Measurements from ENCODE around the gene SLC35E1. TPM values are rescaled to one million over a fixed set of nuclear protein-coding genes. Genes with fewer than 3 reads are reported as not detected.
A peak's percentile ranks its signal among the peaks of the same experiment; 100 is the strongest.
"Not testable (repeated sequence)": the region's sequence is repeated elsewhere in the genome, so short reads cannot be mapped to it uniquely, and the experiment has no call there.

The SLC35E1 gene
- total RNA-seq, 1 donor from 2014 or later = 20.8 TPM

DNA sequence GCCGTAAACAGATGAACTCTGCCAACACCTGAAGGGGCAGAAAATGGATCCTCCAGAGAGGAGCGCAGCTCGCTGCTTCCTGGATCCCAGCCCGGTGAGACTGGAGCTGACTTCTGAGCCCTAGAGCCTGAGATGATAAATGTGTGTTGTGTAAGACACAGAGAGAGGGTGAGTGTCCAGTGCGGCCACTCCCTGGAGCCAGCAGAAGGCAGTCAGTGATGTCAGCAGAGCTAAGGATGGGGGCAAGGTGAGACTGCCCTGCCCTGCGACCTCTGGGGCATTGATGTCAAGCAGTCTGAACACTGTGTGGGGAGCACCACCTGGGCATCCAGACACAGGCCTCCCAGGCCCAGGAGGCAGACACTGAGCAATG, 9.7 kb upstream of the SLC35E1 start:
- no peak for DNase-seq (ENCODE audit: low read depth, low spot score)

DNA sequence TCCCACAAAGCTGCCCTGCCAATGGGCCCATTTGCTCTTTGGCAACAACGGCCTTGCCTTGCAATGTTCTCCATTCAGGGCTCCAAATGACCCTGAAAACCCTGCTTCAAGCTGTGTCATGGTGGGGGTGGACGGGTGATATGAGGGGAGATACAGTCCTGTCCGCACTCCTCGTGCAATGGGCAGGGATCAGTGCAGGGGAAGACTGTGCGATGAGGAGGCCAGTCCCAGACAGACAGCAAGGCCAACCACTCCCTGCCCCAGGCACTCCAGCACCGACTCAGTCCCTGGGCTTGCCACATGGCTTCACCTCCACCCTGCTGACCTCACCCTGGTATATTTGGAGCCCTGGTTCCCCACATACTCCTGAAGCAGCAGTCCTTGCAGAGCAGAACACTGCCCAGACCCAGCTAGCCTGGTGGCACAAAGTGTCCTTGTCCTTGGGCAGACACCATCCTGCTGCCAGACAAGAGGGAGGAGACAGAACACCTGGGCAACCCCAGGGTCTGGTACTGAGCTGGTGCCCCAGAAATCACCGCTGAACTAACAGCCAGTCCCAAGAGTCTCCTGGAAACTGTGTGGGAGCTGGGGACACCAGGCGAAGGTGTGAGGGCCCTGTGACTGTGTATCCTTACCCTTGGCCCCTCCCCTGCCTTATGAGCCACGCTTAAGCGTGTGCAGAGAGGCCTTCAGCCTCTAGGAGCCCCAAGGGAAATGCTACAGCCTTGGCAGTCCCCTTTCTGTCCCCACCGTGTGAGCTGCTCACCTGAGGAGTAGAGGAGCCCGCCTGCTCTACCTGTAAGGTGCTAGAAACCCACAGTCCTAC, 9.1 kb upstream of the SLC35E1 start:
- no peak for DNase-seq (ENCODE audit: low read depth, low spot score)

DNA sequence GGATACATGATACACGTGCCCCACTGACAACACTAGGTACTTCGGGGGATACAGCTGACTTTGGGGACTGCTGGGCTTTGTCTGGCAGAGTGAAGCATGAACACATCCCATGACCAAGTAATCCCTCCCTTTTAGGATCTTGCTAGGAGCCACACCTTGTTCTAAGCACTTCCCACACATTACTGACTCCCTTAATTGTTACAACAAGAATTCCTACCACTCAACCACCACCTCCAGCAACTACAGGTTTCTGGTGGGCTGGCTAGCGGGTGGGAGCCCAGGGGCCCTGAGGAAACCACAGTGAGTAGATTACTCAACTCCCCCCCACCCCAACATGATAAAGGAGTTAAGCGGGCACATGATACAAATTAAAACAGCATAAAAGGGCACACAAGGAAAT, 7.2 kb upstream of the SLC35E1 start:
- no peak for DNase-seq (ENCODE audit: low read depth, low spot score)

DNA sequence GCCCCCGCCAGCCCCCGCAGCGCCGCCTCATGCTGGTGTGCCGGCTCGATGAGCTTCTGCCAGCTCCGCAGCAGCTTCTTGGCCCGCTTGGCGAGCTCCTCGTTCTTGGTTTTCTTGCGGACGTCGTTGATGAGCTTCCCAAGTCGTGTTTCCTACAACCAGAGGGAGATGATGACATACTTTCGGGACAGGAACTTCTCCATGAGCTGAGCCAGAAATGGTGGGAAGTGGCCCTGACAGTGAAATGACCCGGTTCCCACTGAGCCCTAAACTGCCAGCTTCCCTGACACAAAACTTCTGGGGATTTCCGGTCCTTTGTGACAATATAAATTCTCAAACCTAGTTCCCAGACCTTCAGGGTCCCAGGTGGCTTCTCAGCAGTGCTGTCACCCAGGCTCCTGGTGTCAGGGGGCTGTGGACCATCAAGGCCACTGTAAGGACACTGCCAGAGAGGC, 5.3 kb upstream of the SLC35E1 start:
- DNase-seq (ENCODE audit: low read depth, low spot score) = no peak

DNA sequence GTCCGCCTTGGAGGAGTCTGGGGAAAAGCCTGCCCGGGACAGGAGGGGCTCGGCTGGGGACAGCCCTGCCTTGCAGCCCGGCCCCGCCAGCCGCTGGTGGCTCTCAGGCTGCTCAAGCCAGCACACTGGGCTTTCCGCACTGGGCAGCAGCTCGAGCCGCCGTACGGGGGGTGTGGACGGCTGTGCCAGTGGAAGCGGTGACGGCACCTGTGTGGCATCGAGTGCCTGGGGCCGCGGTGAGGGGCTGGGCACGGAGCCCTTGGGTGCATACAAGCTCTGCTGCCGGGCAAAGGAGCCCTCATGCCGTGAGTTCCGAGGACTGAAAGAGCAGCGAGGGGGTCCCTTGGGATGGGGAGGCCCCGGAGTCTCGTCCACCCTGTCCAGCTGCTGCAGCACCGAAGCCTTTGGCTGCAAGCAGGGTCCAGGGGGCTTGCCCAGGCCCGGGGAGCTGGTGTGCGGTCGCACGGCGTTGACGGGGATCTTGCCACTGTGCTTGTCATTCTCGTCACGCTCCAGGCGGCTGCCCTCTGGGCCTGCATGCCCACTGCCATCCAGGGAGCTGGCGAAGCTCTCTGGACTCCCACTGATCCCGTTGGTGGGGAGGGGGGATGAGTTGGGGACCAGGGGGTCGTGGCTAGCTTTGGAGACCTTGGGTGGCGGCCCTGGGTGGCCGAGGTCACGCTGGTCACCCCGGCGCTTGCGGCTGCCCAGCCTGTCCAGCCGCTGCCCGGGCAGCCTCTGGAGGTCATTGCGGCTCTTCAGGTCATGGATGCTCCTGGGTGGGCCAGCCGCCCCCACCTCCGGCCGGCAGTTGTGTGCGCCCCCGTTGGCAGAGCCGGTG, 4.7 kb upstream of the SLC35E1 start:
- no peak for DNase-seq (ENCODE audit: low read depth, low spot score)

DNA sequence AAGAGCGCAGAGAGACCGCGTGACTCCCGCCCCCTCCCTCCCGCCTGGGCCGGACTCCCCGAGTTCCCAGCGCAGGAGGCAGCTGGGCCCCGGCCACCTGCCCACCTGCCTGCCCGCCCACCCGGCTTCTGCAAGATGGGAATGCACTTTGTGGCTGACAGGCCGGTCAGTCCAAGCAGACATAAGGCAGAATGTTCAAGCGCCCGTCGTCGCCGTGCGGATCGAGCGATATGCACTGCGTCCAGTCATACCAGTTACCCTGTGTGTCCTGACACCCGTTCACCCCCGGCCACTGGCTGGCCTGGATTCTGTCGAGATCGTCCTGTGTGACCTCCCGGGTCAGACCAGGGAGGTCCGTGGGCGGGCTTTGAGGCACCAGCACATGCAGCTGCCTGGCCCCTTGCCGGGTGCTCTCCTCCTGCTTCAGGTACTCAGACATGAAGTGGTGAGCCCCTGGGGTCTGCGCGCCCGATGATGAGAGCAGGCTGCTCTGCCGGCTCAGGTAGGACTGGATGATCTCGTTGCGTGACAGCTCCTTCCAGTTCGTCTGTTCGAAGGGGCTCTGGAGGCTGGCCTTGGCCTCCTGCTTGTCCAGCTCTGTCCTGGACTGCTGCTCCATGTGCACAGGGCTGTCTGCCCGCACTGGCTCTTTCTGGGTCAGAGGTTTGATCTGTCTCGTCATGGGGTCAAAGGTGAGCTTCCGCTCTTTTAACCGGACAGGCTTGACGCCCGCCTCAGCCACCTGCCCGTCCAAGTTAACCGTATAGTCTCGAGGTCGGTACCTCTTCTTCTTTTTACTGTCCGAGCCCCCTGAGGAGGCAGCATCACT, 3.9 kb upstream of the SLC35E1 start:
- no peak for DNase-seq (ENCODE audit: low read depth, low spot score)

DNA sequence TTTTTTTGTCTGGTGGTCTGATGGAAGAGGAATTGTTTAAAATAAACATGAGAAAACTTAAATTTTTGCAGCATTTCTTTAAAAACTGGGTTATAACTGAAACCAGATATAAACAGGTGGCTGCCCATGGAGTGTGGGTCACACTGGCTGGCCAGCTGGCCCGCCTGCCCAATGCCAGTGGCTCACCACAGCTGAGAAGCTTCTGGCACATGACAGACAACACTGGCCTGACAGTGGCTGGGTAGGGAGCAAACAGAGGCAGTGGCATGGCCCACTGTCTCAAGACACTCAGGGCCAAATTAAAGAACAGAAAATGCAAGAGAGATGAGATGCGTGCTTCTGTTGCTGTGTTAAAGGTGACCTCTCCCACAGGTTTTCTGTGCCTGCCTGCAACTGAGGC, 3.1 kb upstream of the SLC35E1 start:
- no peak for DNase-seq (ENCODE audit: low read depth, low spot score)

DNA sequence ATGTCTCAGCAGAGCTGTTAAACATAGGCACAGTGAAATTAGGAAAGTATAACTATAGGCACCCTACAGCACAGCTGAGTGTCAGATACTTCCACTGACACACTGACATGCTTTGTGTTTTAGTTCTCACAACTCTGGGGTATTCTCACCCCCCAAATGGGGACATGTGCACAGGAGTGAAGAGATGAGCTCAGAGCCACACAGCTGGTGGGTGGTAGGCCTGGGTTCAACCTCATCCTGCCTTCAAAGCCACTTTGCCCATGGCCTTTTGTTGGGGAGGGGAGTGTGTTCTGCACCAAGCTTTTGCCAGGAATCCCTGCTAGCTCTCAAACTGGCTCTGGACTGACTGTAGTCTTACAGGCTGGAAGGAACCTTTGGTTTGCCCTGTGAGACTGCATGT, 1.7 kb upstream of the SLC35E1 start:
- no peak for DNase-seq (ENCODE audit: low read depth, low spot score)

DNA sequence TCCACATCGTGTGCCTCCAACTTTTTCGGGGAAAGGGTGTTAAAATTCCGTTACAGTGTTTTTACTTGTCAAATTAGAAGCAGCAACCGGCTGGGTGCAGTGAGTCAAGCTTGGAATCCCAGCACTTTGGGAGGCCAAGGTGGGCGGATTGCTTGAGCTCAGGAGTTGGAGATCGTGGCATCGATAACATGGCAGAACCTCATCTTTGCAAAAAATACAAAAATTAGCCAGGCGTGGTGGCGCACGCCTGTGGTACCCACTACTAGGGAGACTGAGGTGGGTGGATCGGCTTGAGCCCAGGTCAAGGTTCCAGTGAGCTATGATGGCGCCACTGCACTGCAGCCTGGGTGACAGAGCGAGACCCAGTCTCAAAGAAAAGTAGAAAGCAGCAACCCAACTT, 1.1 kb upstream of the SLC35E1 start:
- DNase-seq (ENCODE audit: low read depth, low spot score) = no peak

DNA sequence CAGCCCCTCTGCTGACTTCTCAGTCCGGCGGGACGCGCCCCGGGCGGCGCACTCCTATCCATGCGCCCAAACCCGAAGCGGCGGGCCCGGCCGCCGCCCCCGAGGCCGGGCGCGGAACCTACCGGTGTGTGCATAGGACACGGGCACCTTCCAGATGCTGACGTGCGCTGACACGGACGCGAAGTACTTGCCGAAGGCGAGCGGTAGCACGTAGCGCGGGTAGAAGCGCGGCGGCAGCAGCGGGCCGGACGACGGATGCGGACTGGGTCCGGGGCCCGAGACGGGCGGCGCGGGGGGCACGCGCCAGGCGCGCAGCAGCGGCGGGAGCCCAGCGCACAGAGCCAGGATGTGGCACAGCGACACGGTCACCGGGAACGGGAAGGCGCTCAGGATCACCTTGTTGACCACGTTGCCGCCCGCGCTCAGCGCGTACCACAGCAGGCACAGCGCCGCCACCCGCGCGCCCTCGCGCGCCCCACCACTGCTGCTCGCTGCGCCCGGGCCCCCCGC, 338 bp downstream of the SLC35E1 start:
- no peak for DNase-seq (ENCODE audit: low read depth, low spot score)

DNA sequence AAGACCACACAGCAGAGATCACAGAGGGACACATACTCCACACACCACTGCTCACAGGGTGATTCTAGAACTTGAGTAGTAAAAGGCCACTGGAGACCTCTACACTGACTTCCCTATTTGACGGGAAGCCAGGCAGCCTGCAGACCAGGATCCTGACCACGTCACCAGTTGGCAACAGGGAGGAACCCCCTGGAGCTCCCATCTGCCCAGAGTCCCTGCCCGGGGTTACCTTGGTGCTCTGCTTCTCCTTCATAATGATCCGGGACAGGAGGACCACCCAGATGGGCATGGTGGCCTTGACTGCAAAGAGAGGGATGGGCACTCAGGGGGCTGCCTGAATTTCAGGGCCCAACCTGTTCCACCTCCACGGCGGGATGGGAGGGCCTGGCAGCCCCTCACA, 932 bp downstream of the SLC35E1 start:
- DNase-seq (ENCODE audit: low read depth, low spot score) = no peak

DNA sequence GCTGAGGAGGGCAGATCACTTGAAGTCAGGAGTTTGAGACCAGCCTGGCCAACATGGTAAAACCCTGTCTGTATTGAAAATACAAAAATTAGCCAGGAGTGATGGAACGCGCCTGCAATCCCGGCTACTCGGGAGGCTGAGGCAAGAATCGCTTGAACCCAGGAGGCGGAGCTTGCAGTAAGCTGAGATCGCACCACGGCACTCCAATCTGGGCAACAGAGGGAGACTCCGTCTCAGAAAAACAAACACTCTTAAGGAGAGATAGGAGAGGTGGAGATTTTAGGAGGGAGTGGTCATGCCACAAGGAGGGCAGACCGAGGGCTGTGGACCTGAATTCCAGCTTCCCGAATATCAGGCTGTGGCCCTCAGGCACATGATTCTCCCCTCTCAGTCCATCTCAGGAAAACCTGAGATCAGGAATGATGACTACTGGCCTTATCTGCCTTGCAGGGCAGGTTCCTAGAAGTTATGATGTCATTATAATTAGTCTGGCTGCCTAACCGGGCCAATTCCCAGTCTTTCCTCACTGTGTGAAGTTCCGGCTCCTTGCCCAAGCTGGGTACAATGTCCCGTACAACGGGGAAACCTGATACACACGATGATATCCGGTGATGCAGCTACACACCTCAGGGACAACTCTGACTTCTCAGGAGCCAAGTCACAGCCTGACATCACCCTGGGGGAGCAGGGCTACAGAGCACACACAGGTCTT, 2.5 kb downstream of the SLC35E1 start:
- DNase-seq (ENCODE audit: low read depth, low spot score) = no peak

DNA sequence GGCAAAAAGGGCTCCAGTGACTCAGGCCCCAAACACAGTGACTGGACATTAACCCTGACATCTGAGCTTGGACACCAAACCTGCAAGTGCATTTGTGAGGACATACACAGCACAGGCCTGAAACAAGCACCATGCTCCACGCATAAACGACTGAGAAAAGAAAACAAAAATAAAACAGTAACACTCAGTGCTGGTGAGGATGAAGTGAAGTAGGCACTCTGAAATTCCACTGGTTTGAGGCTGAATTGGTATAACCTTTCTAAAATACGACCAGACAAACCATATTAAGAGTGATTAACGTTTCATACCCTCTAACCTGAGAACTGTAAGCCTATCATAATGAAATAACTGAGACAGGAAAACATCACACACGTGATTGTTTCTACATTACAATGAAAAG, 5.5 kb downstream of the SLC35E1 start:
- no peak for DNase-seq (ENCODE audit: low read depth, low spot score)

DNA sequence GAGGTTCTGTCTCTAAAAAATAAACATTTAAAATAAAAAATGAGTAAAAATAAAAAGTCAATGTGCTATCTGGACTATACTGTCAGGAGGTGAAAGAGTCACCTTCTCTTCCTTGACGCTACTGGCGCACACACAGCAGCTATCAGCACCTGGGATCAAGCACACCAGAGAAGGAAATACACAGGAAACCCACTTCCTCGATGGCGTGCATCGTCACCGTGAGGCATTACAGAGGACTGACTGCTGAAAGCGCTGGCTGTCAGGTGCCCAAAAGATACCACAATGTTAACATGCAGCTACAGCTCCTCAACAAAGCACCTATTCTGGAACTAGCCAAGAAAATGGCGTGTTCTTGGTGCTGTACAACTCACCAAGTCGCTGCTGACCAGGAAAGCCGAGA, 6.1 kb downstream of the SLC35E1 start:
- peak; percentile 57 for DNase-seq (ENCODE audit: low read depth, low spot score)

DNA sequence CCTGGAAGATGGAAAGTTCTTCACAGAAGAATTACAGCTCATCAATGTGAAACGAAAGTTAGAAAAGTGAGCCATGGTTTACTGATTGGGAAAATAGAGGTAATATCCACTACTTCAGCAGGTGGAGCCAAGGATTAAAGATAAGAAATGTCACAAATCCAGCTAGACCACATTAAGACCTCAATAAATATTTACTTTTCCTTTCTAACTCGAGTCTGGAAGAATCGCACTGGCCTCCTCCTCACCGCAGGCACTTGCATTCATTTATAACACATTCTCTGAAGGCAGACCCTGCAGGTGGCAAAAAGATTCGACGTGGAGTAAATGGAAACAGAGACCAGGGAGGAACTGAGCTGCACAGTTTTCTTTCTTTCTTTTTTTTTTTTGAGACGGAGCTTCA, 7.4 kb downstream of the SLC35E1 start:
- no peak for DNase-seq (ENCODE audit: low read depth, low spot score)

DNA sequence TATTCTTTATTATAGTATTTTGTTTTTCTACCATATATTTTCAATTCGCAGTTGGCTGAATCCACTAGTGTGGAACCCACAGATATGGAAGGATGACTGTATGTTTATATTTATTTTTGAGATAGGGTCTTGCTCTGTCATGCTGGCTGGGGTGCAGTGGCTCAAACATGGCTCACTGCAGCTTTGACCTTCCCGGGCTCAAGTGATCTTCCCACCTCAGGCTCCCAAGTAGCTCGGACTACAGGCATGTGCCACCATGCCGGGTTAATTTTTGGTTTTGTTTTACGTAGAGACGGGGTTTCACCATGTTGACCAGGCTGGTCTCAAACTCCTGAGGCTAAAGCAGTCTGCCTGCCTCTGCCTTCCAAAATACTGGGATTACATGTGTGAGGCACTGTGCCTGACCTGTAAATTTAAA, 9.6 kb downstream of the SLC35E1 start:
- DNase-seq (ENCODE audit: low read depth, low spot score) = no peak

DNA sequence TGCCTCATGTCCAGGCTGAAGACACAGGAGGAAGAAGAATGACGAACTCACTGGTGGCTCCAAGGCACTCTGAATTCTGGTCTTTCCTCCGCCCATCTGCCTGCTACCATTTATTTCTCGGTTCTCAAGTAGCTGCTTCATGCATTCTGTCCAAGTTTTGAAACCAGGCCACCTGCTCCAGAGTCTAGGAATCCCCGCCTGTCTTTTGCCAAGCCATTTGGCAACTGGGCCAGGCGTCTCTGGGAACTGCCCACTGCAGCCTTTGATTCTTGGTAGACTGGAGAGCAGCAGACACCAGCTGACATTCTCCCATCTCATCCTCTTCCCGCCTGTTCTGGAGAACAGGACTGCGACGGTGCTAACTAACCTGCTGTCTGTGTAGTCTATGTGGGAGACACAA, 10.8 kb downstream of the SLC35E1 start:
- DNase-seq (ENCODE audit: low read depth, low spot score) = no peak

DNA sequence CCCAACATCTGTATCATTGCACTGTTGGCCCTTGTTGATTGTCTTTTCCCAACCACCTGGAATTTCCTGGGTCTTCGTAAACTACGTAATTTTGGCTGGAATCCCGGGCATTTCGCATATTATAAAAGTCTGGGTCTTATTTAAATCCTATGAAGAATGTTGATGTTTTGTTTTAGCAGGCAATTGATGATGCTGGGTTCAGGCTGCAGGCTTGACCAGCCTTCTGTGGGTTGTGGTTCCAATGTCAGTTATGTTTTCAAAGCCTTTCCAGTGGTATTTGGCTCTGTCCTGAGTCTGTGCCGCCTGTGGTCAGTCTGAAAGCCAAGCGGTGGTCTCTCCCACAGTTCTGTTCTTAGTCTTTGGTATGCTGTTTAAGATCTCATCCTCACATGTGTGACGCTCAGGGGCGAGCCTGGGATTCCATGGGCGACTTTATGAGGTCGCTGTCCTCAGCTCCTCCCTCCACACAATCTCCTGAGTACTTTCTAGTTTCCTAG, 12.4 kb downstream of the SLC35E1 start:
- no peak for DNase-seq (ENCODE audit: low read depth, low spot score)

DNA sequence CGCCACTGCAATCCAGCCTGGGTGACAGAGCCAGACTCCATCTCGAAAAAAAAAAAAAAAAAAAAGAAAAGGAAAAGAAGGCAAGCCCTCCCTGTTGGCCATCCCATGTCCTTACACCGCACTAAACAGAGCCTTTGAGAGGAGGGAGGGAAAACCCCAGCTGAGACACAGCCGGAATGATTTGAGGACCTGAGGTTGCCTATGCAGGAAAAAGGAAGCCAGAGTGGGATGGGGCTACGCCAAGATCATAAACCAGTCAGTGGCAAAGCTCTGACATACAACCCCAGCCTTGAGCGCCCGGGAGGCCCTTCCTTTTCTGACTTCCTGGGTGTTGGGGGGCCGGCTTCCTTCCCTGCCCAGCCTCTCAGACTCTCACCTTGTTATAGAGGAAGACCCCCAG, 17.4 kb downstream of the SLC35E1 start:
- no peak for DNase-seq (ENCODE audit: low read depth, low spot score)

DNA sequence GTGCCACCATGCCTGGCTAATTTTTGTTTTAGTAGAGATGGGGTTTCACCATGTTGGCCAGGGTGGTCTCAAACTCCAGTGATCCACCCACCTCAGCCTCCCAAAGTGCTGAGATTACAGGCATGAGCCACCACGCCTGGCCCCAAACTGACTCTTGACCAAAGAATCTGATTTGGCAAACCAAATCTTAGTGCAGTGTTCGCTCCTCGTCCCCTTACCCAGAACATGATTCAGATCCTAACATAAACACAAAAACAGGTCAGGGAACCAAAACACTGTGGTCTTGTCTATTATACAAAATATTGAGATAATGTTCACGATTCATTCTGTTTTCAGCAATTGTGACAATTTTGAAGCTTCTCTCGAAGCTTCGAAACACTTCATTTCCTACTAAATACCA, 20.3 kb downstream of the SLC35E1 start:
- DNase-seq (ENCODE audit: low read depth, low spot score) = not testable (repeated sequence)

DNA sequence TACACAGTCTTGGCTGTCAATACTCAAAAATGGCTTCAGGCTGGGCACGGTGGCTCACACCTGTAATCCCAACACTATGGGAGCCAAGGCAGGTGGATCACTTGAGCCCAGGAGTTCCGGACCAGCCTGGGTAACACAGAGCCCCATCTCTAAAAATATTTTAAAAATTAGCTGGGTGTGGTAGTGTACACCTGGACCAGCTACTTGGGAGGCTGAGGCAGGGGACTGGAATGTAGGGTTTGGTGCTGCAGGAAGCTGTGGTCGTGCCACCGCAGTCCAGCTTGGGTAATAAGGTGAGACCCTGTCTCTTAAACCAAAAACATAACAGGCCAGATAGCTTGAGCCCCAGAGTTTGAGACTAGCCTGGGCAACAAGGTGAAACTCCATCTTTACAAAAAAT, 23.3 kb downstream of the SLC35E1 start:
- no peak for DNase-seq (ENCODE audit: low read depth, low spot score)

All from pulmonary artery endothelial cell (primary cell).